Right hindlimb (tissue), 1 donor: Measurements from ENCODE around the gene CNNM3.
"Not testable (repeated sequence)": the region's sequence is repeated elsewhere in the genome, so short reads cannot be mapped to it uniquely, and the experiment has no call there.

Source experiments
- DNase-seq: peaks from one replicate; pipeline ENCODE4 v3.0.0-alpha.2; 2018

Gene CNNM3

GRCh38 chr2:96800061-96801004 is 15.7 kb upstream of the CNNM3 start:
- no peak for DNase-seq

- peak; percentile 78 for DNase-seq
Observed at GRCh38 chr2:96801005-96801785, 14.9 kb upstream of the CNNM3 start.

GRCh38 chr2:96801786-96802595 is 14.1 kb upstream of the CNNM3 start:
- DNase-seq = no peak

GRCh38 chr2:96802721-96803120 is 13.3 kb upstream of the CNNM3 start:
- no peak for DNase-seq

- DNase-seq = no peak
Observed at GRCh38 chr2:96804986-96805385, 11.1 kb upstream of the CNNM3 start.

GRCh38 chr2:96805946-96806345 is 10.1 kb upstream of the CNNM3 start:
- not testable (repeated sequence) for DNase-seq

GRCh38 chr2:96806468-96807126 is 9.5 kb upstream of the CNNM3 start:
- DNase-seq = no peak

- DNase-seq = no peak
Observed at GRCh38 chr2:96807127-96807471, 9.0 kb upstream of the CNNM3 start.

- DNase-seq = no peak
Observed at GRCh38 chr2:96808176-96808837, 7.8 kb upstream of the CNNM3 start.

GRCh38 chr2:96809216-96809882 is 6.7 kb upstream of the CNNM3 start:
- DNase-seq = no peak

- no peak for DNase-seq
Observed at GRCh38 chr2:96809951-96810782, 5.9 kb upstream of the CNNM3 start.

GRCh38 chr2:96810783-96811192 is 5.3 kb upstream of the CNNM3 start:
- no peak for DNase-seq

- DNase-seq = peak; percentile 86
Observed at GRCh38 chr2:96811917-96812316, 4.2 kb upstream of the CNNM3 start.

- DNase-seq = no peak
Observed at GRCh38 chr2:96813656-96814055, 2.4 kb upstream of the CNNM3 start.

- no peak for DNase-seq
Observed at GRCh38 chr2:96815326-96816126, 542 bp upstream of the CNNM3 start.

GRCh38 chr2:96816836-96817702 is 1.0 kb downstream of the CNNM3 start:
- DNase-seq = no peak

GRCh38 chr2:96817882-96818281 is 1.8 kb downstream of the CNNM3 start:
- DNase-seq = no peak

- DNase-seq = no peak
Observed at GRCh38 chr2:96819128-96819875, 3.2 kb downstream of the CNNM3 start.
